GM19043 (cell line): Measurements from ENCODE around the gene DSG3.
"Not testable (repeated sequence)": the region's sequence is repeated elsewhere in the genome, so short reads cannot be mapped to it uniquely, and the experiment has no call there.

Experiments used
- ATAC-seq: cut with Tn5 transposase; IDR thresholded peaks from one replicate; pipeline ENCODE4 v1.9.1; 2021; ENCODE audit warnings: low read depth; ENCODE audit not compliant: unreplicated experiment

Gene DSG3

GRCh38 chr18:31490833-31491232, 43.3 kb downstream of the DSG3 start:
- ATAC-seq, result no peak

DNA sequence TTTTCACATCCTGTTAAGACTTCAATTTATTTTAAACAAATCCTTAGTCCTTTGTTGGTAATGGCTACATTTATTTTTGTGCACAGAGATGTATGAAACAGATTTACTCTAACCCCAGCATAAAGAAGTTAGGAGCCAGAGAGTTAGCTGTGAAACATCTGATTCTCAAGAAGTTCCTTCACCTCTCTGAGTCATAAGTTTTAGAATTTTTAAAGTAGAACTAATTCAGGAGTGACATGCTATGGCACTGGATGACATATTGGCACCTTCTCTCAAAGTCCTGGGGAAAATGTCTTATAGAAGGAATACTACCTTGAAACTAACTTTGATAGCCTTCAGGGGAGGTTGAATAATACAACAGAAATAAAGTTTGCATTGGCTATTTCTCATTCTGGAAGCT, 44.0 kb downstream of the DSG3 start:
- ATAC-seq, result no peak

GRCh38 chr18:31492671-31493070, 45.1 kb downstream of the DSG3 start:
- ATAC-seq, result no peak

- no peak for ATAC-seq
These were observed 45.6 kb downstream of the DSG3 start for GRCh38 chr18:31493171-31493570.

GRCh38 chr18:31493941-31494340, 46.4 kb downstream of the DSG3 start:
- no peak for ATAC-seq

- ATAC-seq, result not testable (repeated sequence)
These were observed 47.2 kb downstream of the DSG3 start for GRCh38 chr18:31494705-31495244.

GRCh38 chr18:31497404-31497835, 49.9 kb downstream of the DSG3 start:
- ATAC-seq, result no peak

DNA sequence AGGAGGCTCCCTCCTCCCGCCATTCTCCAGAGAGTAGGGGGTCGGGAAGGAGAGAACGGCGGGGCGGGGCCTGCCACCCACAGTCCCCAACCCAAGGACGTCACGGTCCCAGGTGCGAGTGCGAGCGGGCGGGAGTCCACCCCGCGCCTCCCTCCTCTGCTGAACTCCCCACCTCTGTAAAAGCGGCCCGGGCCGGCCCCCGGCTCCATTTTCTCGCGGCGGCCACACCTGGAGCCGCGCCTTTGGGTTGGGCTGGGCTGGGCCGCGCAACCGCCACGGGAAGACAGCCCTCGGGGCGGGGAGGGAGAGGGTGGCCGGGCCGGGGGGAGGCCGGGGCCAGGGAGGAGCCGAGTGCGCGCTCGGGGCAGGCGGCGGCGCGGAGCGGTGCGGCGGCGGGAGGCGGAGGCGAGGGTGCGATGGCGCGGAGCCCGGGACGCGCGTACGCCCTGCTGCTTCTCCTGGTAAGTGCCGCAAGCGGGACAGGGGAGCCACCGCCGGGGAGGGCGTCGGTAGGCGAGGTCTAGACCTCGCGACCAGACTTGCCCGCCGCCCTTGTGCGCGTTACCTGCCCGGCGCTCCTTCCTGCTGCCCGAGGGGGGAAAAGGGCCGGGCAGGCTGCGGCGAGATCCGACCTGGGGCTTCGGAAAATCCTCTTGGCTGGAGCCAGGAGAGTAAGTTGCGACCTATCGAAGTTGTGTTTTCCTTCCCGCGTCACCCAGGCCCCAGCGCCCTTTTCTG, 50.5 kb downstream of the DSG3 start, which contains the start of gene DSG2:
TSS of gene DSG2 (plus strand) at position 342 of the 738 bp plus-strand sequence. CDS start at position 417, 75 bp downstream.
- peak; percentile 39 for ATAC-seq

GRCh38 chr18:31498574-31499524, 51.3 kb downstream of the DSG3 start:
- ATAC-seq, result no peak

GRCh38 chr18:31500051-31500688, 52.6 kb downstream of the DSG3 start:
- ATAC-seq, result peak; percentile 88

DNA sequence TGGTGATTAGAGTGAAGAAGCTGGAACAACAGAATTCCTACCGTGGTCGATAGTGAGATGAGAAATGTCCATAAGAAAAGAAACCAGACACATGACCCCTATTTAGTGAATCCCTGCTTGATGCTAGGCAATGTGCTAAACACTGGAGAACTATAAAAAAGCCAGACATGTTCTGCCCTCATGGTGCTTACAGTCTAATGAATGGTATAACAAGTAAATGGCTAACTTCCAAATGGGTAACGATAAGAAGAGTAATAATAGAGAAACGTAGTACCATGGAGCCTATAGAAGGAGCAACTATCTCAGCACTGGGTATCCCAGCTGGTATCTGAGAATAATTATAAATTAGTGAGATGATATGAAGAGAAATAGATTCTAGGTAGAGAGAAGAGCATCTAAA, 55.5 kb downstream of the DSG3 start:
- no peak for ATAC-seq

- ATAC-seq, result no peak
These were observed 57.1 kb downstream of the DSG3 start for GRCh38 chr18:31504455-31505147.

DNA sequence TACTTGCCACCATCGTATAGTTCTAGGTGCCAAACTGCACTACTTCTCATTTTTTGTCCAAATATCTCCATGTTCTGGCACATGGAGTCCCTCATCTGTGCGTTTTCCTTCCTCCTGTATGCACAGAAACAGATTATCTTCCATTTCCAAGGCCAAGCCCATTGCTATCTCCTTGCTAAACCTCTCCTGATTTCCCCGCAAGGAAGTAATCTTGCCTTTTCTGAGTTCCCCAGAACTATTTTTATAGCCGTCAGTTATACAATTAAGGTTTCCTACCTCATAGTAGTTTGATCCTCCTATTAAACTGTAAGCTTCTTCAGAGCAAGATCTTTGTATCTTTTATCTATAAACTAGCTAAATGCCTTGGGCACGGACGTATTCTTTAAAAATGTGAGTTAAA, 57.6 kb downstream of the DSG3 start:
- ATAC-seq, result no peak

DNA sequence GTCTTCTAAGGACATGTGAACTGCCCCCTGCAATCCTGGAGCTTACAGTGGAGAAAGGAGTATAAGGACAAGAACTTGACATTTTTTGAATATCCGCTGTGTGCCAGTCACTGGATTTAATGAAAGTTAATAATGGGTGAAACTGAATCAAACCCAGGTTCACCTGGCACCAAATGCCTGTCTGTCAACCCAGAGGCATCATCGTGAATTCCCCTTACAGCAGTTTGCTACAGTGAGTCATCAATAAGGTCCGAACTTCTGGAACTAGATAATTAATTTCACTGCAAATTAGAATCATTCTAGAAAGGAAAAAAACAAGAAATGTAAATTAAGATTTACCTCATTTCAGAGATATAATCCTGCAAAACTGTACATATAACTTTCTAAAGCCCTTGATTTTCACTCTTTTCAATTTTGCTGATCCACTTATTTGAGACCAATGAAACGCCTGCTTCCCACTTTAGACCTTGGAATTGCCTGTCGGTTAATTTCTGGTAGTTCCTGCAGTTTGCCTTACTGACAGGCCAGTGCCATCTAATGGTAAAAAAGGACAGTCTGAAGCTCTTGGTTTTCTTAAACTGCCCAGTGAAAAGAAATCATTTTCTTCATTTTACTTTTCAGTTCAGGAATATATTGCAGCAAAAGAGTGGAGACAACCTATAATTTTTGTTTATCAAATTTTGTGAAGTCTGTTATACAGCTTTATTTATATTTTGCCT, 58.6 kb downstream of the DSG3 start:
- ATAC-seq, result no peak

DNA sequence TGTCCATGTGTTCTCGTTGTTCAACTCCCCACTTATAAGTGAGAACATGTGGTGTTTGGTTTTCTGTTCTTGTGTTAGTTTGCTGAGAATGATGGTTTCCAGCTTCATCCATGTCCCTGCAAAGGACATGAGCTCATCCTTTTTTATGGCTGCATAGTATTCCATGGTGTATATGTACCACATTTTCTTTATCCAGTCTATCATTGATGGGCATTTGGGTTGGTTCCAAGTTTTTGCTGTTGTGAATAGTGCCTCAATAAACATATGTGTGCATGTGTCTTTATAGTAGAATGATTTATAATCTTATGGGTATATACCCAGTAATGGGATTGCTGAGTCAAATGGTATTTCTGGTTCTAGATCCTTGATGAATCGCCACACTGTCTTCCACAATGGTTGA, 59.6 kb downstream of the DSG3 start:
- ATAC-seq, result not testable (repeated sequence)

- ATAC-seq, result no peak
These were observed 61.2 kb downstream of the DSG3 start for GRCh38 chr18:31508781-31509180.

DNA sequence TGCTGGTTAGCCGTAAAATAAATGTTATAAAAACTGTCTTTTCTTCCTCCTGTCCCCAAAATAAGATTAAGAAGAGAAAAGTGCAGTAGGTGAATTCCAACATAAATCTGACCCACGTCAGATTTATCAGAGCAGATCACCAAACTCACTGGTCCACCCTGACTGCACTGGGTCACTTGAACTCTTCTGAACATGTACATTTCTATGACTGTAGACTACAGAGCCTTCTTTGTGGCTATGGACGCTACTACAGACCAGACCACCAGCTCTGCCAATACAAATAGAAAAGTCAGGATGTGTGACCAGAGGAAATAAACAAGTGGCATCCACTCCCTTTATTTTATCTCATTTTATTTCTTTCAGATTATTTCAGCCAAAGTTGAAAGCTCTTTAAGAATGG, 62.0 kb downstream of the DSG3 start:
- ATAC-seq, result no peak

DNA sequence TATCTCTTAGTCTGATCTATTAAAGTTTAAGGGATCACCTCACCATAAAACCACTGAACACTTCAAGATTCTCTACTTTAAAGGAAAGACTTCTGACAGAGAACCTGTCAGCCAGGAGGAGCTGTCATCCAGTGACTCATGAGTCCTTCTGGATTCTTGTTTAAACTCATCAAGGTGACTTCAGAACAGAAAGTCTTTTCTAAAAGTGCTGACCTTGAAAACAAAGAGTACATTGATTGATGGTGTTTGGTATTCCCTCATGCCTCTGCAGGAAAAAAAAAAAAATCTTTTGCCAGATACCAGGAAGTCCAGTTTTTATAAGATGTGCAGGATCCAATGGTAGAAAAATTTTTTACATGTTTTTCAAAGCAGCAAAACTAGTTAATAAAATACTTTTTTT, 62.8 kb downstream of the DSG3 start:
- no peak for ATAC-seq

- ATAC-seq, result no peak
These were observed 63.6 kb downstream of the DSG3 start for GRCh38 chr18:31511098-31511497.
